K562 (cell line): ENCODE results near the gene CFAP97D1.

Experiments
- KDM4B ChIP-seq, 2 experiments: fragments of 450-650 bp in 1 of 2; sonication (generic) in 1 of 2; IDR thresholded peaks; 2 replicates each; pipeline ENCODE4 v1.6.1; 2016 to 2017; ENCODE audit warnings: borderline replicate concordance in 2 of 2, antibody characterized with exemption in 1 of 2, low read depth in 1 of 2, mild to moderate bottlenecking in 1 of 2
- STAT6 ChIP-seq: sonication (generic); formaldehyde crosslinking; IDR thresholded peaks from 2 replicates; pipeline ENCODE4 v1.8.1; 2023; ENCODE audit warnings: mild to moderate bottlenecking, missing genetic modification reagents
- ZFX ChIP-seq: sonication (generic); formaldehyde crosslinking; IDR thresholded peaks from 2 replicates; pipeline ENCODE4 v1.8.0; 2022; ENCODE audit warnings: mild to moderate bottlenecking, missing genetic modification reagents, moderate library complexity
- TF ChIP-seq, protein P1 (sequence below), 2 experiments: IDR thresholded peaks; 2 replicates each; pipeline ENCODE4 v1.6.1; 2011; ENCODE audit warnings: borderline replicate concordance in 1 of 2, control low read depth in 1 of 2, low read depth in 1 of 2, low read length in 1 of 2, mild to moderate bottlenecking in 1 of 2, mixed read lengths in 1 of 2, moderate library complexity in 1 of 2; ENCODE audit not compliant: insufficient read depth in 1 of 2, insufficient read length in 1 of 2, poor library complexity in 1 of 2, severe bottlenecking in 1 of 2; ENCODE audit errors: extremely low read depth in 1 of 2

DNA sequence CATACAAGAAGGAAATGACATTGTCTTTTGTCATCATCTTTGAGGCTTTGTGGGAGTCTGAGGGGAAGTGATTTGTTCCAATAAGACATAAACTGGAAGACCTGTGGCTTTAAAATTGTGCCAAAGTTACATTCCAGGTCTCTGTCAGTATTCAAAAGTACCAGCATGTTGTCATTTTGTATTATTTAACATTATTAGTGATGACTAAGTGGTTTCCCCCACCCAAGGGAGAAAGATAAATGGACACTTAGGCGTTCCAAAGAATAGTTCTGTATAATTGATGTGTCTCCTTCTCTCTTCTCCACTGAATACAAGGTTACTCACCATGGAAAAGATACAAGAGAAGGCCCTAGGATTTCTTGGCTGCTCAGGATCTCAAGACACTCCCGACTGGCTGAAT is 3.8 kb downstream of the CFAP97D1 start:
- no peak for TF ChIP-seq ZFX (CRISPR knock-in tag)
- TF ChIP-seq, protein P1, sequence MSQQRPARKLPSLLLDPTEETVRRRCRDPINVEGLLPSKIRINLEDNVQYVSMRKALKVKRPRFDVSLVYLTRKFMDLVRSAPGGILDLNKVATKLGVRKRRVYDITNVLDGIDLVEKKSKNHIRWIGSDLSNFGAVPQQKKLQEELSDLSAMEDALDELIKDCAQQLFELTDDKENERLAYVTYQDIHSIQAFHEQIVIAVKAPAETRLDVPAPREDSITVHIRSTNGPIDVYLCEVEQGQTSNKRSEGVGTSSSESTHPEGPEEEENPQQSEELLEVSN (IDR thresholded peaks at IDR 0.05; ENCODE audit: borderline replicate concordance in 1 of 2, extremely low read depth in 1 of 2, insufficient read depth in 1 of 2, insufficient read length in 1 of 2, low read depth in 1 of 2, low read length in 1 of 2, poor library complexity in 1 of 2, severe bottlenecking in 1 of 2), result no peak
- no peak for TF ChIP-seq STAT6 (CRISPR knock-in tag)
- no peak for TF ChIP-seq KDM4B (IDR thresholded peaks at IDR 0.05; ENCODE audit: borderline replicate concordance in 2 of 2, low read depth in 1 of 2)
